SJCRH30 (cell line): Measurements from ENCODE around the gene ANXA2. TPM values are rescaled to one million over a fixed set of nuclear protein-coding genes. Genes with fewer than 3 reads are reported as not detected.

Source experiments
- DNase-seq, 2 experiments: peaks; one replicate each; pipeline ENCODE4 v3.0.0-alpha.2; 2015 to 2020
- H3K27ac ChIP-seq: fragments of 250-450 bp; sonication (Bioruptor Pico); 2 replicates; pipeline ENCODE4 v1.5.1; 2020; ENCODE audit warnings: mild to moderate bottlenecking, moderate library complexity
- H3K27me3 ChIP-seq: fragments of 250-450 bp; sonication (Bioruptor Pico); 2 replicates; pipeline ENCODE4 v1.5.1; 2020; ENCODE audit warnings: mild to moderate bottlenecking, moderate library complexity
- H3K36me3 ChIP-seq: fragments of 250-450 bp; sonication (Bioruptor Pico); 2 replicates; pipeline ENCODE4 v1.5.1; 2020; ENCODE audit warnings: mild to moderate bottlenecking, moderate library complexity
- H3K4me1 ChIP-seq: fragments of 250-450 bp; sonication (Bioruptor Pico); 2 replicates; pipeline ENCODE4 v1.5.1; 2020; ENCODE audit warnings: mild to moderate bottlenecking, moderate library complexity
- H3K4me3 ChIP-seq: fragments of 250-450 bp; sonication (Bioruptor Pico); 2 replicates; pipeline ENCODE4 v1.5.1; 2020; ENCODE audit warnings: mild to moderate bottlenecking, moderate library complexity
- H3K9me3 ChIP-seq: fragments of 250-450 bp; sonication (Bioruptor Pico); replicated peaks from 2 replicates; pipeline ENCODE4 v1.5.1; 2020; ENCODE audit warnings: mild to moderate bottlenecking, moderate library complexity
- total RNA-seq: library from RNA; depleted of rRNA; stranded (reverse); fragments of >200 nt; shearing (Covaris generic); gene quantifications from 2 replicates; pipeline ENCODE4 v1.2.3, GENCODE V29; 2014; rRNA removed

Gene ANXA2
- total RNA-seq, result 236 and 243 TPM in 2 replicates

GRCh38 chr15:60397772-60398445 lies at the start of gene ANXA2:
Gene ANXA2, minus strand, starts transcription at chr15:60397986. Its CDS starts 11,911 bp downstream, at chr15:60386075.
- Histone ChIP-seq H3K9me3 (no peaks in the 10 kb centered on the region), H3K27ac (peak within 1 kb of the TSS; percentile 95), H3K36me3 (peaks cover 10% of the 10 kb centered on the region; the same call in 1 of the 2 replicates), H3K4me3 (peak within 1 kb of the TSS; percentile 91), H3K4me1 (peaks cover 54% of the 10 kb centered on the region), H3K27me3 (no peaks in the 10 kb centered on the region)
- DNase-seq, result peak; percentile 82 to 84

GRCh38 chr15:60444289-60444912 lies 46.6 kb upstream of the ANXA2 start:
- peak in 1 of 2 experiments; percentile 31 for DNase-seq
- Histone ChIP-seq H3K4me3 (no peak overlapping the region), H3K36me3 (0 out of 2 replicates have a peak, but pooled peaks cover 2% of the 10 kb centered on the region), H3K4me1 (no peaks in the 10 kb centered on the region), H3K27me3 (no peaks in the 10 kb centered on the region), H3K9me3 (no peaks in the 10 kb centered on the region), H3K27ac (no peak overlapping the region)

GRCh38 chr15:60442763-60443162 lies 45.0 kb upstream of the ANXA2 start:
- DNase-seq, result no peak
- Histone ChIP-seq H3K36me3 (peaks cover 2% of the 10 kb centered on the region; the same call in 1 of the 2 replicates), H3K9me3 (no peaks in the 10 kb centered on the region), H3K27ac (no peak overlapping the region), H3K4me3 (no peak overlapping the region), H3K4me1 (no peaks in the 10 kb centered on the region), H3K27me3 (no peaks in the 10 kb centered on the region)

GRCh38 chr15:60442031-60442650 lies 44.4 kb upstream of the ANXA2 start:
- H3K27me3 ChIP-seq, result no peaks in the 10 kb centered on the region
- H3K4me1 ChIP-seq, result no peaks in the 10 kb centered on the region
- DNase-seq, result no peak

GRCh38 chr15:60441331-60441730 lies 43.5 kb upstream of the ANXA2 start:
- no peaks in the 10 kb centered on the region for H3K9me3 ChIP-seq

More at GRCh38 chr15:60442031-60442650, 44.4 kb upstream of the ANXA2 start:
- Histone ChIP-seq H3K36me3 (peaks cover 2% of the 10 kb centered on the region; the same call in 1 of the 2 replicates), H3K9me3 (no peaks in the 10 kb centered on the region), H3K27ac (no peak overlapping the region), H3K4me3 (no peak overlapping the region)

GRCh38 chr15:60438646-60439045 lies 40.9 kb upstream of the ANXA2 start:
- no peaks in the 10 kb centered on the region for H3K27me3 ChIP-seq
- no peak overlapping the region for H3K27ac ChIP-seq
- H3K9me3 ChIP-seq, result no peaks in the 10 kb centered on the region
- peaks cover 2% of the 10 kb centered on the region; the same call in 1 of the 2 replicates for H3K36me3 ChIP-seq
- H3K4me3 ChIP-seq, result no peak overlapping the region
- no peaks in the 10 kb centered on the region for H3K4me1 ChIP-seq
- DNase-seq, result no peak

More at GRCh38 chr15:60441331-60441730, 43.5 kb upstream of the ANXA2 start:
- Histone ChIP-seq H3K36me3 (peaks cover 2% of the 10 kb centered on the region; the same call in 1 of the 2 replicates), H3K27ac (no peak overlapping the region), H3K4me1 (no peaks in the 10 kb centered on the region), H3K4me3 (no peak overlapping the region), H3K27me3 (no peaks in the 10 kb centered on the region)
- no peak for DNase-seq

- H3K4me1 ChIP-seq, result peaks cover 8% of the 10 kb centered on the region
- no peak for DNase-seq
- no peak overlapping the region for H3K27ac ChIP-seq
- H3K4me3 ChIP-seq, result no peak overlapping the region
- H3K36me3 ChIP-seq, result peaks cover 6% of the 10 kb centered on the region; the same call in 1 of the 2 replicates
- no peaks in the 10 kb centered on the region for H3K27me3 ChIP-seq
- no peaks in the 10 kb centered on the region for H3K9me3 ChIP-seq
Observed at GRCh38 chr15:60428935-60429334, 31.1 kb upstream of the ANXA2 start.

- H3K4me3 ChIP-seq, result no peak overlapping the region
- no peak for DNase-seq
- H3K4me1 ChIP-seq, result peaks cover 19% of the 10 kb centered on the region
- H3K27ac ChIP-seq, result no peak overlapping the region
- H3K27me3 ChIP-seq, result no peaks in the 10 kb centered on the region
- no peaks in the 10 kb centered on the region for H3K9me3 ChIP-seq
- H3K36me3 ChIP-seq, result peaks cover 6% of the 10 kb centered on the region; the same call in 1 of the 2 replicates
Observed at GRCh38 chr15:60426870-60427508, 29.2 kb upstream of the ANXA2 start.

- Histone ChIP-seq H3K36me3 (no peaks in the 10 kb centered on the region; the same call in 1 of the 2 replicates), H3K4me1 (peaks cover 25% of the 10 kb centered on the region), H3K27ac (no peak overlapping the region), H3K27me3 (no peaks in the 10 kb centered on the region), H3K4me3 (no peak overlapping the region), H3K9me3 (no peaks in the 10 kb centered on the region)
- no peak for DNase-seq
Observed at GRCh38 chr15:60425461-60425860, 27.7 kb upstream of the ANXA2 start.

- Histone ChIP-seq H3K27ac (peak overlapping the region; percentile 36; the same call in 1 of the 2 replicates), H3K4me1 (peaks cover 25% of the 10 kb centered on the region), H3K9me3 (no peaks in the 10 kb centered on the region), H3K27me3 (no peaks in the 10 kb centered on the region), H3K4me3 (no peak overlapping the region), H3K36me3 (no peaks in the 10 kb centered on the region; the same call in 1 of the 2 replicates)
- no peak for DNase-seq
Observed at GRCh38 chr15:60424006-60424405, 26.2 kb upstream of the ANXA2 start.

- Histone ChIP-seq H3K4me1 (peaks cover 25% of the 10 kb centered on the region), H3K36me3 (no peaks in the 10 kb centered on the region; the same call in 1 of the 2 replicates), H3K27ac (peak overlapping the region; percentile 36; the same call in 1 of the 2 replicates), H3K9me3 (no peaks in the 10 kb centered on the region), H3K4me3 (no peak overlapping the region), H3K27me3 (no peaks in the 10 kb centered on the region)
- DNase-seq, result peak; percentile 79 to 85
Observed at GRCh38 chr15:60423537-60423936, 25.8 kb upstream of the ANXA2 start.

- no peak overlapping the region for H3K27ac ChIP-seq
- no peaks in the 10 kb centered on the region for H3K9me3 ChIP-seq
- H3K36me3 ChIP-seq, result no peaks in the 10 kb centered on the region
- peaks cover 25% of the 10 kb centered on the region for H3K4me1 ChIP-seq
- no peak for DNase-seq
- no peak overlapping the region for H3K4me3 ChIP-seq
- no peaks in the 10 kb centered on the region for H3K27me3 ChIP-seq
Observed at GRCh38 chr15:60421544-60421943, 23.8 kb upstream of the ANXA2 start.

GRCh38 chr15:60420203-60420716 lies 22.5 kb upstream of the ANXA2 start:
- no peaks in the 10 kb centered on the region for H3K9me3 ChIP-seq
- DNase-seq, result no peak
- no peaks in the 10 kb centered on the region for H3K36me3 ChIP-seq
- no peaks in the 10 kb centered on the region for H3K27me3 ChIP-seq
- H3K4me1 ChIP-seq, result peaks cover 25% of the 10 kb centered on the region
- no peak overlapping the region for H3K27ac ChIP-seq
- no peak overlapping the region for H3K4me3 ChIP-seq

- no peaks in the 10 kb centered on the region for H3K27me3 ChIP-seq
- H3K9me3 ChIP-seq, result no peaks in the 10 kb centered on the region
- no peak overlapping the region for H3K27ac ChIP-seq
- DNase-seq, result no peak
- no peak overlapping the region for H3K4me3 ChIP-seq
- no peaks in the 10 kb centered on the region for H3K36me3 ChIP-seq
- peaks cover 22% of the 10 kb centered on the region for H3K4me1 ChIP-seq
Observed at GRCh38 chr15:60419753-60420152, 22.0 kb upstream of the ANXA2 start.
